Measurements from ENCODE around the gene MGLL.

DNA sequence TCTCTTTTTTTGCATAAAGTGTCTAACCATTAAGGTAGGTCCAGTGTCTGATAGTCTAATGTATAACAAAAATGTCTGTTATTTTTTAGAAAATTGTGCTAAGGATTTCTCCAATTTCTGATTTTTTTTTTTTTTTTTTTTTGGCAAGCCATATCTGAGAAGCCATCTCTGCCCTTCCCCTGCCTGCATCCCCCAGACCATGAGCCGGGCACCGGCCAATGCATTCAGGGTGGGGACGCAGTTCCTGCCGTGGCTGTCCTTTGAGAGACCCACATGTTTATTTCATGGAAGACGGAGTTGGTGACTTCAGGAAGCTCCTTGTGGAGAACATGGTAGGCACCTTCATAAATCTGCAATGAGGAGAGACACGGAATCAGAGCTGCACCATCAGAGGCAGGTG, 130.3 kb downstream of the MGLL start:
- TF ChIP-seq CTCF (IDR thresholded peaks at IDR 0.05; ENCODE audit: insufficient read depth, low read length, poor library complexity, severe bottlenecking) (no peak), EZH2phosphoT487 (conservative IDR thresholded peaks at IDR 0.05; ENCODE audit: low read length) (no peak)
